ENCODE results near the gene BCAS1.

Gene BCAS1

GRCh38 chr20:53970232-53970631 is 100.2 kb downstream of the BCAS1 start:
- no peaks in the 10 kb centered on the region for H3K36me3 Mint-ChIP-seq
- ATAC-seq (no peak), DNase-seq (ENCODE audit: low spot score in 2 of 2) (no peak)
- H3K4me1 Mint-ChIP-seq: no peaks in the 10 kb centered on the region
- H3K4me3 Mint-ChIP-seq: no peak overlapping the region
- peaks cover 3% of the 10 kb centered on the region for H3K9me3 Mint-ChIP-seq
- no peak overlapping the region for H3K27ac Mint-ChIP-seq

- Mint-ChIP-seq H3K36me3 (no peaks in the 10 kb centered on the region), H3K9me3 (no peaks in the 10 kb centered on the region), H3K27ac (no peak overlapping the region), H3K4me1 (no peaks in the 10 kb centered on the region), H3K4me3 (no peak overlapping the region)
- ATAC-seq (no peak), DNase-seq (ENCODE audit: low spot score in 2 of 2) (no peak)
Measured at GRCh38 chr20:53967527-53967926, 102.9 kb downstream of the BCAS1 start.

- no peak for ATAC-seq
- Mint-ChIP-seq H3K36me3 (no peaks in the 10 kb centered on the region), H3K4me3 (no peak overlapping the region)
Measured at GRCh38 chr20:53966774-53967398, 103.5 kb downstream of the BCAS1 start.

GRCh38 chr20:53964501-53965253 is 105.7 kb downstream of the BCAS1 start:
- Mint-ChIP-seq H3K9me3 (no peaks in the 10 kb centered on the region), H3K36me3 (no peaks in the 10 kb centered on the region), H3K4me3 (no peak overlapping the region), H3K4me1 (no peaks in the 10 kb centered on the region), H3K27ac (no peak overlapping the region)
- DNase-seq (ENCODE audit: low spot score in 2 of 2): no peak
- ATAC-seq: no peak

More at GRCh38 chr20:53966774-53967398, 103.5 kb downstream of the BCAS1 start:
- no peaks in the 10 kb centered on the region for H3K9me3 Mint-ChIP-seq
- no peaks in the 10 kb centered on the region for H3K4me1 Mint-ChIP-seq
- no peak for DNase-seq (ENCODE audit: low spot score in 2 of 2)
- no peak overlapping the region for H3K27ac Mint-ChIP-seq

GRCh38 chr20:53964067-53964466 is 106.3 kb downstream of the BCAS1 start:
- Mint-ChIP-seq H3K4me1 (no peaks in the 10 kb centered on the region), H3K4me3 (no peak overlapping the region)
- DNase-seq (ENCODE audit: low spot score in 2 of 2): no peak

GRCh38 chr20:53963635-53964034 is 106.8 kb downstream of the BCAS1 start:
- DNase-seq (ENCODE audit: low spot score in 2 of 2) (peak in 1 of 2 donors; percentile 26), ATAC-seq (no peak)
- no peaks in the 10 kb centered on the region for H3K4me1 Mint-ChIP-seq
- no peaks in the 10 kb centered on the region for H3K9me3 Mint-ChIP-seq
- H3K4me3 Mint-ChIP-seq: no peak overlapping the region
- no peak overlapping the region for H3K27ac Mint-ChIP-seq
- H3K36me3 Mint-ChIP-seq: no peaks in the 10 kb centered on the region

More at GRCh38 chr20:53964067-53964466, 106.3 kb downstream of the BCAS1 start:
- Mint-ChIP-seq H3K27ac (no peak overlapping the region), H3K9me3 (no peaks in the 10 kb centered on the region), H3K36me3 (no peaks in the 10 kb centered on the region)
- ATAC-seq: no peak

GRCh38 chr20:53962388-53962787 is 108.0 kb downstream of the BCAS1 start:
- no peak overlapping the region for H3K4me3 Mint-ChIP-seq
- no peaks in the 10 kb centered on the region for H3K4me1 Mint-ChIP-seq
- DNase-seq (ENCODE audit: low spot score in 2 of 2) (no peak), ATAC-seq (no peak)
- no peaks in the 10 kb centered on the region for H3K36me3 Mint-ChIP-seq
- no peaks in the 10 kb centered on the region for H3K9me3 Mint-ChIP-seq
- no peak overlapping the region for H3K27ac Mint-ChIP-seq

GRCh38 chr20:53961527-53961926 is 108.9 kb downstream of the BCAS1 start:
- no peaks in the 10 kb centered on the region for H3K9me3 Mint-ChIP-seq
- H3K4me3 Mint-ChIP-seq: no peak overlapping the region
- H3K36me3 Mint-ChIP-seq: no peaks in the 10 kb centered on the region
- ATAC-seq (no peak), DNase-seq (ENCODE audit: low spot score in 2 of 2) (peak in 1 of 2 donors; percentile 18)
- H3K27ac Mint-ChIP-seq: no peak overlapping the region
- H3K4me1 Mint-ChIP-seq: no peaks in the 10 kb centered on the region

GRCh38 chr20:53960579-53961272 is 109.7 kb downstream of the BCAS1 start:
- no peak overlapping the region for H3K27ac Mint-ChIP-seq
- ATAC-seq (no peak), DNase-seq (ENCODE audit: low spot score in 2 of 2) (no peak)
- H3K36me3 Mint-ChIP-seq: no peaks in the 10 kb centered on the region
- H3K9me3 Mint-ChIP-seq: no peaks in the 10 kb centered on the region
- no peaks in the 10 kb centered on the region for H3K4me1 Mint-ChIP-seq
- H3K4me3 Mint-ChIP-seq: no peak overlapping the region

GRCh38 chr20:53959911-53960578 is 110.3 kb downstream of the BCAS1 start:
- no peaks in the 10 kb centered on the region for H3K4me1 Mint-ChIP-seq
- ATAC-seq (no peak), DNase-seq (ENCODE audit: low spot score in 2 of 2) (peak in 1 of 2 donors; percentile 28)
- no peaks in the 10 kb centered on the region for H3K9me3 Mint-ChIP-seq
- H3K36me3 Mint-ChIP-seq: no peaks in the 10 kb centered on the region
- no peak overlapping the region for H3K4me3 Mint-ChIP-seq
- no peak overlapping the region for H3K27ac Mint-ChIP-seq

GRCh38 chr20:53958260-53958659 is 112.1 kb downstream of the BCAS1 start:
- ATAC-seq (no peak), DNase-seq (ENCODE audit: low spot score in 2 of 2) (no peak)
- Mint-ChIP-seq H3K9me3 (no peaks in the 10 kb centered on the region), H3K36me3 (no peaks in the 10 kb centered on the region), H3K4me1 (no peaks in the 10 kb centered on the region), H3K27ac (no peak overlapping the region), H3K4me3 (no peak overlapping the region)

GRCh38 chr20:53957451-53958172 is 112.8 kb downstream of the BCAS1 start:
- Mint-ChIP-seq H3K27ac (no peak overlapping the region), H3K9me3 (no peaks in the 10 kb centered on the region), H3K4me1 (no peaks in the 10 kb centered on the region), H3K4me3 (no peak overlapping the region), H3K36me3 (no peaks in the 10 kb centered on the region)
- no peak for ATAC-seq
- peak in 1 of 2 donors; percentile 17 for DNase-seq (ENCODE audit: low spot score in 2 of 2)

- H3K4me1 Mint-ChIP-seq: no peaks in the 10 kb centered on the region
- ATAC-seq: no peak
- H3K4me3 Mint-ChIP-seq: no peak overlapping the region
- peak in 1 of 2 donors; percentile 15 for DNase-seq (ENCODE audit: low spot score in 2 of 2)
- H3K9me3 Mint-ChIP-seq: peaks cover 3% of the 10 kb centered on the region
- H3K36me3 Mint-ChIP-seq: no peaks in the 10 kb centered on the region
- H3K27ac Mint-ChIP-seq: no peak overlapping the region
Measured at GRCh38 chr20:53956013-53956715, 114.2 kb downstream of the BCAS1 start.
